Calu3 (cell line): Measurements from ENCODE around the gene HDGF. TPM values are rescaled to one million over a fixed set of nuclear protein-coding genes. Genes with fewer than 3 reads are reported as not detected.
"Not testable (repeated sequence)": the region's sequence is repeated elsewhere in the genome, so short reads cannot be mapped to it uniquely, and the experiment has no call there.

ENCODE experiments used
- BruUV-seq: library from RNA; stranded (reverse); fragments of 400-500 nt; replicated peaks from 2 replicates; lab custom pipeline; 2021; lab: Mats Ljungman, UMichigan
- CTCF ChIA-PET: fragments of 300-600 bp; sonication (Branson Sonifier 250); formaldehyde crosslinking; loops from one replicate; lab custom pipeline; 2022; ENCODE audit warnings: antibody characterized with exemption; lab: Charles Lee
- DNase-seq: peaks from one replicate; pipeline ENCODE4 v3.0.0; 2022
- H3K27ac Mint-ChIP-seq: one replicate; pipeline ENCODE4 v1.8.0; 2022; ENCODE audit warnings: mixed read lengths; ENCODE audit not compliant: unreplicated experiment
- H3K27me3 Mint-ChIP-seq: one replicate; pipeline ENCODE4 v1.8.0; 2022; ENCODE audit warnings: mixed read lengths; ENCODE audit not compliant: unreplicated experiment
- H3K36me3 Mint-ChIP-seq: one replicate; pipeline ENCODE4 v1.8.0; 2022; ENCODE audit warnings: mild to moderate bottlenecking, moderate library complexity, mixed read lengths; ENCODE audit not compliant: insufficient read depth, unreplicated experiment
- H3K4me1 Mint-ChIP-seq: one replicate; pipeline ENCODE4 v1.8.0; 2022; ENCODE audit warnings: mild to moderate bottlenecking, low read depth, mixed read lengths; ENCODE audit not compliant: unreplicated experiment
- H3K4me3 Mint-ChIP-seq: one replicate; pipeline ENCODE4 v1.8.0; 2022; ENCODE audit warnings: mild to moderate bottlenecking, low read depth, moderate library complexity, mixed read lengths; ENCODE audit not compliant: unreplicated experiment
- H3K9me3 Mint-ChIP-seq: one replicate; pipeline ENCODE4 v1.8.0; 2022; ENCODE audit warnings: low read depth, mixed read lengths; ENCODE audit not compliant: unreplicated experiment
- intact Hi-C: fragments of 100-400 bp; cut with micrococcal nuclease; formaldehyde crosslinking; loops from one replicate; pipeline ENCODE4 v1.10.0; 2022; ENCODE audit not compliant: unreplicated experiment
- total RNA-seq: library from RNA; stranded (reverse); gene quantifications from 2 replicates; pipeline ENCODE4 v1.2.3, GENCODE V29; 2022
- TF ChIP-seq, protein P1 (sequence below): fragments of 200-600 bp; IDR thresholded peaks from one replicate; pipeline ENCODE4 v1.8.0; 2022; ENCODE audit warnings: antibody characterized with exemption; ENCODE audit not compliant: unreplicated experiment

Gene HDGF
- total RNA-seq, 1 experiment from 2014 or later, result 470 TPM

DNA sequence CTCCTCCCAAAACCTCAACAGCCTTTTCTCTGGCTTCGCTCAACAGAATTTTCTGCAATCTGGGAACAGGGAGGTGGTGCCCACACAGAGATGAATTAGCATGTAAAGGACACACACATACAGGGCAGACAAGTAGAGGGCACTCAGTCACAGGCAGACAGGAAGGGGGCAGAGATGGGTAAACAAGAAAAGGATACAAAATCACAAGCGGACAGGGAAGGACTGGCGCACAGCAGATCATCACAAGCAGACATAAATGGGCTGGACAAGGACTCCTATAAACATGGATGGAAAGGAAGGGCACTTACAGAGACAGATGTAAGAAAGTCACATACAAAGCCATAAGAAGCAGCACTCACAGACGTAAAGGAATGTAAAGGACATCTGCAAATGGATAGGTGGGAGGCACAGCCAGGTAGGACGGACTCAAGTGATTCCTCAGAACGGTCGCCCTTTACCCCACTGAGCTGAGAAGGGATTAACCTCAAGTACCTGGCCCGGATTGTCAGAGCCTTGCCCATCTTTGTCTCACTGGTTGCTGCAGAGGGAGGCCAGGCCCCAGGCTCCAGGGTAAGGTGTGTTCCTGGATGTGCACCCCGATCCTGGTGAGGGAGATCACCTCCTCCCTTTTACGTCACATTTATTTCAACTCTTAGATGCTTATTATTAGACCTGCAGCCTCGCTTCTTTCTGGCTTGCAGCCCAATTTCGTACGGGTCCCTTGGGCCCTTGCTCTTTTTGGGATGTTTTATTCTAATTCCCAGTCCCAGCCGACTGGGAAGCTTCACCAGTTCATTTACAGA is 15.0 kb upstream of the HDGF start:
- Mint-ChIP-seq H3K9me3 (no peaks in the 10 kb centered on the region), H3K27ac (no peak overlapping the region), H3K27me3 (no peaks in the 10 kb centered on the region), H3K4me3 (no peak overlapping the region), H3K4me1 (peaks cover 36% of the 10 kb centered on the region), H3K36me3 (peaks cover 21% of the 10 kb centered on the region)
- no peak for DNase-seq
- CTCF ChIA-PET, result interaction anchor here (0.7 to 2.1 kb wide), 8 partner anchors 11 to 308 kb away, joined by 3 to 22 read pairs (median 3); partner anchors contain the start of genes ISG20L2, METTL25B and MRPL24
- intact Hi-C loops, result loop anchor here (1.0 to 5.0 kb wide), 3 partner anchors 14 to 39 kb away; partner anchors contain the start of genes ISG20L2, METTL25B and MRPL24
- TF ChIP-seq, protein P1, sequence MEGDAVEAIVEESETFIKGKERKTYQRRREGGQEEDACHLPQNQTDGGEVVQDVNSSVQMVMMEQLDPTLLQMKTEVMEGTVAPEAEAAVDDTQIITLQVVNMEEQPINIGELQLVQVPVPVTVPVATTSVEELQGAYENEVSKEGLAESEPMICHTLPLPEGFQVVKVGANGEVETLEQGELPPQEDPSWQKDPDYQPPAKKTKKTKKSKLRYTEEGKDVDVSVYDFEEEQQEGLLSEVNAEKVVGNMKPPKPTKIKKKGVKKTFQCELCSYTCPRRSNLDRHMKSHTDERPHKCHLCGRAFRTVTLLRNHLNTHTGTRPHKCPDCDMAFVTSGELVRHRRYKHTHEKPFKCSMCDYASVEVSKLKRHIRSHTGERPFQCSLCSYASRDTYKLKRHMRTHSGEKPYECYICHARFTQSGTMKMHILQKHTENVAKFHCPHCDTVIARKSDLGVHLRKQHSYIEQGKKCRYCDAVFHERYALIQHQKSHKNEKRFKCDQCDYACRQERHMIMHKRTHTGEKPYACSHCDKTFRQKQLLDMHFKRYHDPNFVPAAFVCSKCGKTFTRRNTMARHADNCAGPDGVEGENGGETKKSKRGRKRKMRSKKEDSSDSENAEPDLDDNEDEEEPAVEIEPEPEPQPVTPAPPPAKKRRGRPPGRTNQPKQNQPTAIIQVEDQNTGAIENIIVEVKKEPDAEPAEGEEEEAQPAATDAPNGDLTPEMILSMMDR, result no peak
- TSS peak; percentile 83 for BruUV-seq

DNA sequence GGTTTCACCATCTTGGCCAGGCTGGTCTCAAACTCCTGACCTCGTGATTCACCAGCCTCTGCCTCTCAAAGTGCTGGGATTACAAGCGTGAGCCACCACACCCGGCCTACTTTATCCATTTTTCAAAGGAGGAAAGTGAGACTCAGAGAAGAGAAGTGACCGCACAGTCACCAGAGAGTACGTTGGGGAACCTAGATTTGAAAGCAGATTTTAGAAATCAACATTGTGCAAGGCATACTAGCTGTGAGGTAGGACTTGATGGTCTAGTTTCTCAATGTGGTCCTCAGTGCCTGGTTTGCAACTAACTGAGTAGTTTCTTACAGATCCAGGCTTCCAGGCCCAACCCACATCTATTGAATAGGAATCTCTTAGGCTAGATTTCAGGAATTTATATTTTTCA is 14.2 kb upstream of the HDGF start:
- peaks cover 16% of the 10 kb centered on the region for H3K36me3 Mint-ChIP-seq
- peaks cover 28% of the 10 kb centered on the region for H3K4me1 Mint-ChIP-seq
- no peak for DNase-seq
- H3K27me3 Mint-ChIP-seq, result no peaks in the 10 kb centered on the region
- H3K9me3 Mint-ChIP-seq, result no peaks in the 10 kb centered on the region
- H3K4me3 Mint-ChIP-seq, result no peak overlapping the region
- intact Hi-C loops, result loop anchor here (2.0 to 5.0 kb wide), 2 partner anchors 13 to 38 kb away; partner anchors contain the start of genes ISG20L2 and METTL25B
- no peak overlapping the region for H3K27ac Mint-ChIP-seq
- CTCF ChIA-PET, result interaction anchor here (2.1 kb wide), 1 partner anchor 40 kb away, joined by 22 read pairs; no protein-coding TSS in a partner anchor
- BruUV-seq, result no TSS peak
- TF ChIP-seq, protein P1, result no peak

DNA sequence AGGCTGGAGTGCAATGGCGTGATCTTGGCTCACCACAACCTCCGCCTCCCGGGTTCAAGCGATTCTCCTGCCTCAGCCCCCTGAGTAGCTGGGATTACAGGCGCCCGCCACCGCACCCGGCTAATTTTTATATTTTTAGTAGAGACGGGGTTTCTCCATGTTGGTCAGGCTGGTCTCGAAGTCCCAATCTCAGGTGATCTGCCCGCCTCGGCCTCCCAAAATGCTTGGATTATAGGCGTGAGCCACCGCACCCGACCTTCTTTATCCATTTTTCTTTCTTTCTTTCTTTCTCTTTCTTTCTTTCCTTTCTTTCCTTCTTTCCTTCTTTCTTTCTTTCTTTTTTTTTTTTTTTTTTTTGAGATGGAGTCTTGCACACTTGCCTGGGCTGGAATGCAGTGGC is 13.7 kb upstream of the HDGF start:
- CTCF ChIA-PET, H3K27me3 Mint-ChIP-seq, BruUV-seq, H3K9me3 Mint-ChIP-seq, H3K4me3 Mint-ChIP-seq, H3K27ac Mint-ChIP-seq, DNase-seq: not testable (repeated sequence)
- intact Hi-C loops, result loop anchor here (5.0 kb wide), 1 partner anchor 38 kb away; the partner anchor contains the start of genes ISG20L2 and METTL25B
- Mint-ChIP-seq H3K4me1 (peaks cover 25% of the 10 kb centered on the region), H3K36me3 (peaks cover 14% of the 10 kb centered on the region)

DNA sequence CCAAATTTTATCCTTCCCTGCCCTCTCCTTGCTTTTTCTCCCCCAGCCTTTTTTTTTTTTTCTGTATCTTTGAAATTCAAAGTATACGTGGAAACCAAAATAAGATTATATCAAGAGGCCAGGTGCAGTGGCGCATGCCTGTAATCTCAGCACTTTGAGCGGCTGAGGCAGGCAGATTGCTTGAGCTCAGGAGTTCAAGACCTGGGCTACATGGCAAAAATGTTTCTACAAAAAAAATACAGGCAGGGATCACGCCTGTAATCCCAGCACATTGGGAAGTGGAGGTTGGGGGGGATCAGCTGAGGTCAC is 9.3 kb upstream of the HDGF start:
- no peak overlapping the region for H3K4me3 Mint-ChIP-seq
- peaks cover 7% of the 10 kb centered on the region for H3K36me3 Mint-ChIP-seq
- no TSS peak for BruUV-seq
- H3K27ac Mint-ChIP-seq, result no peak overlapping the region
- no peaks in the 10 kb centered on the region for H3K27me3 Mint-ChIP-seq
- CTCF ChIA-PET, result no interaction called here
- TF ChIP-seq, protein P1, result no peak
- peaks cover 1% of the 10 kb centered on the region for H3K4me1 Mint-ChIP-seq
- no peaks in the 10 kb centered on the region for H3K9me3 Mint-ChIP-seq
- DNase-seq, result no peak
- intact Hi-C loops, result no loop called here
